ENCODE results near the gene SLC46A1.

GRCh38 chr17:28371245-28372202 lies 34.5 kb downstream of the SLC46A1 start, which contains the start of gene SARM1:
- TF ChIP-seq CTCF (conservative IDR thresholded peaks at IDR 0.05 in 1 of 2, IDR thresholded peaks at IDR 0.05 in 1 of 2; ENCODE audit: extremely low read depth in 1 of 2, insufficient read depth in 1 of 2, low read depth in 1 of 2, low read length in 2 of 2) (no peak), EZH2 (IDR thresholded peaks at IDR 0.05; ENCODE audit: borderline replicate concordance, low read length) (no peak)
